K562 treated with DMSO at 1 percent for 12 hours (cell line): ENCODE results near the gene OR12D3. TPM values are rescaled to one million over a fixed set of nuclear protein-coding genes. Genes with fewer than 3 reads are reported as not detected.

Experiments used
- total RNA-seq: library from RNA; unstranded; fragments of 300-600 nt; gene quantifications from 2 replicates; pipeline ENCODE4 v1.2.3, GENCODE V29; 2022; ENCODE audit not compliant: insufficient read depth

Gene OR12D3, protein sequence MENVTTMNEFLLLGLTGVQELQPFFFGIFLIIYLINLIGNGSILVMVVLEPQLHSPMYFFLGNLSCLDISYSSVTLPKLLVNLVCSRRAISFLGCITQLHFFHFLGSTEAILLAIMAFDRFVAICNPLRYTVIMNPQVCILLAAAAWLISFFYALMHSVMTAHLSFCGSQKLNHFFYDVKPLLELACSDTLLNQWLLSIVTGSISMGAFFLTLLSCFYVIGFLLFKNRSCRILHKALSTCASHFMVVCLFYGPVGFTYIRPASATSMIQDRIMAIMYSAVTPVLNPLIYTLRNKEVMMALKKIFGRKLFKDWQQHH
- total RNA-seq = not detected in 2 replicates

DNA sequence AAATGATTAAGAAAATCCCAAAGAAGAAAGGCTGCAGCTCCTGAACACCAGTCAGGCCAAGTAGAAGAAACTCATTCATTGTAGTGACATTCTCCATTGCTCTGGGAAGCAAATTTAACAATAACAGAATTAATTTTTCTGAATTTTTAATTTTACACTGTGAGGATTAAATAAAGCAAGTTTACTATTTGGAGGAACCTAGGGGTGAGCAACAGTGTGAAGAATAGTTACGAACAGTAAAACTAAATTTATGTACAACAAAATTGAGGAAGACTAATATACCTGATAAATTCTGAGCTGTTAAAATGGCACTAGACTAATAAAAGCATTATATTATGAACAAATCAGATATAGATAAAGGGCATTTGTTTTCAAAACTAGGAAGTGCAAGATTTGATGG lies at the start of gene OR12D3:
Gene OR12D3 (minus strand): TSS at position 101 of the 400 bp plus-strand sequence. CDS start 4 bp downstream, at position 97.

GRCh38 chr6:29414588-29414987 lies 39.5 kb upstream of the OR12D3 start, which contains the start of gene OR12D1:
OR12D1 (plus strand) TSS chr6:29414928.

GRCh38 chr6:29395331-29395730 lies 20.2 kb upstream of the OR12D3 start, which contains the start of gene OR12D2:
OR12D2 (plus strand) TSS chr6:29395631; CDS start chr6:29396700, 1,069 bp downstream.

DNA sequence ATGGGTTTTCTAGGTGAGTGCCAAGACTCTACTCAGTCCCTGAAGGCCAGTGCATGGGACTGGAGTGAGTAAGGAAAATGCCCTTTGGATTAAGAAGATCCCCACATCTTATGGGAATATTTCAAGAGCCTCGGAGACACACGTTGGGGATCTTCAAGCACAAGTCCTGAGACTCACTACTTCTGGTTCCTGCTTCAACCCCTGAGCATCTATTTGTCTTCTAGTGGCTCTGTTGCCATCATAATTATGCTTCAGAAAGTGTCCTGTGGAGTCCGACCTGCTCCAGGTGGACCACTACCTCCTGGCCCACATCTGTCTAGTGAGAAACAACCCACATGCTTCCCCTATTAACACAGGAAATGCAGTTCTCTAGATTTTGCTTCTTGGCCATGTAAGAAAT lies 6.3 kb downstream of the OR12D3 start, which contains the start of gene OR5V1:
Gene OR5V1 (minus strand): TSS at position 101 of the 400 bp plus-strand sequence. CDS start 12,670 bp downstream, outside the sequence.

Other genes with a start within 250 kb of the OR12D3 start
- gene OR2J2, start 204.4 kb downstream of the OR12D3 start, total RNA-seq = not detected in 2 replicates
- not detected in 2 replicates for gene OR14J1, start 73.6 kb downstream of the OR12D3 start, total RNA-seq
- gene OR5V1, start 6.4 kb downstream of the OR12D3 start, total RNA-seq = not detected in 2 replicates
- gene OR12D2, start 20.3 kb upstream of the OR12D3 start, total RNA-seq = not detected in 2 replicates
- gene OR12D1, start 39.6 kb upstream of the OR12D3 start, total RNA-seq = not detected in 2 replicates
- not detected in 2 replicates for gene OR10C1, start 64.0 kb upstream of the OR12D3 start, total RNA-seq
- gene OR11A1, start 81.8 kb upstream of the OR12D3 start, total RNA-seq = not detected in 2 replicates
- not detected in 2 replicates for gene OR2H1, start 81.9 kb upstream of the OR12D3 start, total RNA-seq
- gene MAS1L, start 112.7 kb upstream of the OR12D3 start, total RNA-seq = not detected in 2 replicates
- gene UBD, start 184.4 kb upstream of the OR12D3 start, total RNA-seq = not detected in 2 replicates
- not detected in 2 replicates for gene OR2H2, start 209.8 kb upstream of the OR12D3 start, total RNA-seq